Dendritic cell treated with granulocyte-macrophage colony-stimulating factor and Interleukin-4, amounts not matched to agents 40 ng/mL and 50 ng/mL, for 4 days (primary cell): ENCODE measurements around the gene NAP1L4.
"Not testable (repeated sequence)": the region's sequence is repeated elsewhere in the genome, so short reads cannot be mapped to it uniquely, and the experiment has no call there.

Experiments used
- H3K27ac Mint-ChIP-seq: one replicate; pipeline ENCODE4 v1.8.0; 2022; ENCODE audit warnings: mild to moderate bottlenecking, mixed read lengths
- H3K27me3 Mint-ChIP-seq: one replicate; pipeline ENCODE4 v1.8.0; 2022; ENCODE audit warnings: mild to moderate bottlenecking, mixed read lengths
- H3K36me3 Mint-ChIP-seq: one replicate; pipeline ENCODE4 v1.8.0; 2022; ENCODE audit warnings: low read depth, mixed read lengths
- H3K4me1 Mint-ChIP-seq: one replicate; pipeline ENCODE4 v1.8.0; 2022; ENCODE audit warnings: low read depth, mixed read lengths
- H3K4me3 Mint-ChIP-seq: one replicate; pipeline ENCODE4 v1.8.0; 2022; ENCODE audit warnings: mild to moderate bottlenecking, moderate library complexity, mixed read lengths
- H3K9me3 Mint-ChIP-seq: one replicate; pipeline ENCODE4 v1.8.0; 2022; ENCODE audit warnings: mixed read lengths
- intact Hi-C: fragments of 100-400 bp; cut with micrococcal nuclease; formaldehyde crosslinking; loops from one replicate; pipeline ENCODE4 v1.15.0; 2022

Gene NAP1L4

GRCh38 chr11:2908130-2908529, 84.0 kb downstream of the NAP1L4 start:
- no peak overlapping the region for H3K4me3 Mint-ChIP-seq
- no peak overlapping the region for H3K27ac Mint-ChIP-seq
- intact Hi-C loops, result no loop called here
- peaks cover 34% of the 10 kb centered on the region for H3K27me3 Mint-ChIP-seq
- peaks cover 32% of the 10 kb centered on the region for H3K4me1 Mint-ChIP-seq
- peaks cover 11% of the 10 kb centered on the region for H3K9me3 Mint-ChIP-seq
- peaks cover 66% of the 10 kb centered on the region for H3K36me3 Mint-ChIP-seq

- H3K4me3 Mint-ChIP-seq, intact Hi-C loops, H3K27ac Mint-ChIP-seq: not testable (repeated sequence)
- H3K36me3 Mint-ChIP-seq, result peaks cover 56% of the 10 kb centered on the region
- peaks cover 11% of the 10 kb centered on the region for H3K9me3 Mint-ChIP-seq
- peaks cover 42% of the 10 kb centered on the region for H3K4me1 Mint-ChIP-seq
- H3K27me3 Mint-ChIP-seq, result peaks cover 16% of the 10 kb centered on the region
Observed at GRCh38 chr11:2905299-2905698, 86.8 kb downstream of the NAP1L4 start.

DNA sequence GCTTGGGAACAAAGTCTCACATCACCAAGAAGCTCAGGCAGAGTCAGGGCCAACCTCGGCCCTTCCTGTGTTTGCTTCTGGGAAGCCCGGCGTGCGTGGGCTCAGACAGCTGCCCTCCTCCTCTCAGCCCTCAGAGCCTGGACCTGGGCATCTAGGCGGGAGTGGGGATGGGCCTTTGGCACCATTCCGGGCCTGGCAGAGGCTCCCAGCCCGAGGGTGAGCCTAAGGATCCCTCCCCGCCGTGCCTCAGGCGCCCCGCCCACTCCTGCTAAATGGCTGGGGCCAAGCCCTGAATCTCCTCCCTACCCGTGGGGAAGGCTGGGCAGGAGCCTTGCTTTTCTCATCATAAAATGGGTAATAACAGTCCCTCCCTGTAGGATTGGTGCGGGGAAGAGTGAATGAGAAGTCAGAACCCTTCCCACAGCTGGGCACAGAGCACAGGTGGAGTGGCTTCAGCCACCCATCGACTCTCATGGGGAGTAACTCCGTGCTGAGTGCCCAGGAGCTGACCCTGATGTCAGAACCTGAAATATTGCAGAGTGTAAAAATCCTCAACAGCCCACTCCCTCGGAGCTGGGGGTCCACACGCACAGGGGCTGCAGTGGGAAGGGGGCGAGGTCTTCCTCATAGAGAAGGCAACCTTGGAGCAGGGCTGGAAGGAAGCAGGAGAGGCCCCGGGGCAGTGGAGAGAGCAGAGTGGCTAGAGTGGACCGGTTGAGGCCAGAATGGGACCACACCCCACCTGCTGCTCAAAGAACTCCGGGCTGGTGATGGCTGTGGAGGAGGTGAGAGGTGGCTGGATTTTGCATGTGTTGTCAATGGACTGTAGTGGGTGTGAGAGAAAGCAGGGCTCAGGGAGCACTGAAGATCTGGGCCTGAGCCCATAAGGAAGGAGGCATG, 87.7 kb downstream of the NAP1L4 start:
- intact Hi-C loops, result no loop called here
- H3K27ac Mint-ChIP-seq, result no peak overlapping the region
- peaks cover 51% of the 10 kb centered on the region for H3K4me1 Mint-ChIP-seq
- peaks cover 11% of the 10 kb centered on the region for H3K9me3 Mint-ChIP-seq
- H3K4me3 Mint-ChIP-seq, result no peak overlapping the region
- H3K36me3 Mint-ChIP-seq, result peaks cover 49% of the 10 kb centered on the region
- peaks cover 14% of the 10 kb centered on the region for H3K27me3 Mint-ChIP-seq

GRCh38 chr11:2903672-2904011, 88.5 kb downstream of the NAP1L4 start:
- peaks cover 12% of the 10 kb centered on the region for H3K27me3 Mint-ChIP-seq

GRCh38 chr11:2902784-2903671, 89.1 kb downstream of the NAP1L4 start:
- Mint-ChIP-seq H3K36me3 (peaks cover 43% of the 10 kb centered on the region), H3K4me1 (peaks cover 65% of the 10 kb centered on the region), H3K4me3 (peak overlapping the region; percentile 75), H3K27me3 (peaks cover 7% of the 10 kb centered on the region), H3K27ac (peak overlapping the region; percentile 83), H3K9me3 (peaks cover 11% of the 10 kb centered on the region)
- intact Hi-C loops, result loop anchor here (1.0 to 2.0 kb wide), 2 partner anchors 26 to 30 kb away; partner anchors contain the start of gene PHLDA2

More at GRCh38 chr11:2903672-2904011, 88.5 kb downstream of the NAP1L4 start:
- peaks cover 49% of the 10 kb centered on the region for H3K36me3 Mint-ChIP-seq
- intact Hi-C loops, result loop anchor here (2.0 kb wide), 1 partner anchor 25 kb away; the partner anchor contains the start of gene PHLDA2
- H3K4me3 Mint-ChIP-seq, result peak overlapping the region; percentile 53
- H3K9me3 Mint-ChIP-seq, result peaks cover 11% of the 10 kb centered on the region
- H3K27ac Mint-ChIP-seq, result peak overlapping the region; percentile 83
- H3K4me1 Mint-ChIP-seq, result peaks cover 58% of the 10 kb centered on the region

GRCh38 chr11:2901854-2902783, 90.0 kb downstream of the NAP1L4 start:
- Mint-ChIP-seq H3K4me3 (peak overlapping the region; percentile 75), H3K4me1 (peaks cover 74% of the 10 kb centered on the region), H3K9me3 (peaks cover 11% of the 10 kb centered on the region), H3K27ac (peak overlapping the region; percentile 83), H3K27me3 (peaks cover 7% of the 10 kb centered on the region), H3K36me3 (peaks cover 35% of the 10 kb centered on the region)
- intact Hi-C loops, result loop anchor here (1.0 to 2.0 kb wide), 2 partner anchors 27 to 31 kb away; partner anchors contain the start of gene PHLDA2

GRCh38 chr11:2901196-2901796, 90.8 kb downstream of the NAP1L4 start:
- H3K4me1 Mint-ChIP-seq, result peaks cover 82% of the 10 kb centered on the region
- H3K36me3 Mint-ChIP-seq, result peaks cover 29% of the 10 kb centered on the region
- H3K9me3 Mint-ChIP-seq, result peaks cover 11% of the 10 kb centered on the region
- intact Hi-C loops, result no loop called here
- peak overlapping the region; percentile 83 for H3K27ac Mint-ChIP-seq
- H3K4me3 Mint-ChIP-seq, result peak overlapping the region; percentile 75
- peaks cover 14% of the 10 kb centered on the region for H3K27me3 Mint-ChIP-seq

DNA sequence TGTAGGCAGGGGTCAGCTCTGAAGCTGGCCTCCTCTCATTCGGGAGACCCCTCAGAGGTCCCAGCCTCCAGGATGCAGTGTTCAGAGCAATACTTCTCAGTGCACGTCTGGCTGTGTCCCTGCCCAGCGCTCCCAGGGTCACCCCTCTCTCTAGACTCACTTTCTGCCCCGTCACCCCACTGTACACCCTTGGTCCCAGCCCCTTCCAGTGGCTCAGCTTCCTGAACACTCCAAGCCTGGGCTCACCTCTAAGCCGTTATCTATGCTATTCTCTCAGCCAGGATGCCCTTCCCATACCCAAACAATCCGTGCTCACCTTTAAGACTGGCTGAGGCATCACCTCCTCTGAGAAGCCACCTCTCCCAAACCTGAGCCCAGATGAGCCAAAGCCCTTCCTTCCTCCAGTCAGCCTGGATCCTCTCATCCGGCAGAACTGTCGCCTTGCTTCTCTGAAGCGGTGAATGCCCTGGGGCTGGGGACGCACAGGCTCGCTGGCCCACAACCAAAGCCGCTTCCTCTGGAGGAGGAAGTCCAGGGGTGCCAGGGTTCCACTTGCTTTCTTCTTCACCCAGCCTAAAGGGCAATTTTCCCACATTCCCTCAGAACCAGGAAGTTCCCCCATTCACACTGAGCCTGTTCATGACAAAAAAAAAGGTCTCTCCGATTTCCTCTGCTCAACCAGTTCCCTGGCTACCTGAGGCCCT, 92.9 kb downstream of the NAP1L4 start:
- H3K4me1 Mint-ChIP-seq, result peaks cover 74% of the 10 kb centered on the region

GRCh38 chr11:2898366-2899079, 93.6 kb downstream of the NAP1L4 start:
- no peaks in the 10 kb centered on the region for H3K9me3 Mint-ChIP-seq

More for the DNA sequence above, 92.9 kb downstream of the NAP1L4 start:
- peaks cover 9% of the 10 kb centered on the region for H3K36me3 Mint-ChIP-seq
- intact Hi-C loops, result no loop called here
- peak overlapping the region; percentile 63 for H3K4me3 Mint-ChIP-seq
- H3K9me3 Mint-ChIP-seq, result no peaks in the 10 kb centered on the region
- peak overlapping the region; percentile 89 for H3K27ac Mint-ChIP-seq
- H3K27me3 Mint-ChIP-seq, result peaks cover 22% of the 10 kb centered on the region

DNA sequence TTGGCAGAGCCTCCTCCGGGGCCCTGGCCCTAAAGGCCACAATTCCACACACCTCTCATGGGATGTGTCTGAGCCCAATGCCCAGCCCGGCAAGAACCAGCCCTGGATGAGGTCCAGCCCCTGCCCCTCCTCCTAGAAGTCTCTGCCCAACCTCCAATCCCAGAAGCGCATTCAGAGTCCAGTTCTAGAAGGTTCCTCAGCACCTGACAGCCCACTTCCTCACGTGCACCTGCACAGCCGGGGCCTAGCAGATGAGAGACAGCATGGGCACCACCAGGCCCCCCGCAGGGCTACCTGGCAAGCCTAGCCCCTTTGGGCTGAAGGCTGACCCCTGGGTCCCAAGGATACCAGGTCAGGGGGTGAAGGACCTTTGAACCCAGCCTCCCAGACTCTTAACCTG, 95.1 kb downstream of the NAP1L4 start:
- intact Hi-C loops, result no loop called here
- Mint-ChIP-seq H3K9me3 (no peaks in the 10 kb centered on the region), H3K4me1 (peaks cover 69% of the 10 kb centered on the region), H3K27me3 (peaks cover 23% of the 10 kb centered on the region), H3K4me3 (no peak overlapping the region), H3K27ac (peak overlapping the region; percentile 89), H3K36me3 (no peaks in the 10 kb centered on the region)

More at GRCh38 chr11:2898366-2899079, 93.6 kb downstream of the NAP1L4 start:
- peaks cover 2% of the 10 kb centered on the region for H3K36me3 Mint-ChIP-seq
- H3K27me3 Mint-ChIP-seq, result peaks cover 23% of the 10 kb centered on the region
- intact Hi-C loops, result no loop called here
- H3K4me3 Mint-ChIP-seq, result peak overlapping the region; percentile 63
- H3K4me1 Mint-ChIP-seq, result peaks cover 67% of the 10 kb centered on the region
- H3K27ac Mint-ChIP-seq, result peak overlapping the region; percentile 89

DNA sequence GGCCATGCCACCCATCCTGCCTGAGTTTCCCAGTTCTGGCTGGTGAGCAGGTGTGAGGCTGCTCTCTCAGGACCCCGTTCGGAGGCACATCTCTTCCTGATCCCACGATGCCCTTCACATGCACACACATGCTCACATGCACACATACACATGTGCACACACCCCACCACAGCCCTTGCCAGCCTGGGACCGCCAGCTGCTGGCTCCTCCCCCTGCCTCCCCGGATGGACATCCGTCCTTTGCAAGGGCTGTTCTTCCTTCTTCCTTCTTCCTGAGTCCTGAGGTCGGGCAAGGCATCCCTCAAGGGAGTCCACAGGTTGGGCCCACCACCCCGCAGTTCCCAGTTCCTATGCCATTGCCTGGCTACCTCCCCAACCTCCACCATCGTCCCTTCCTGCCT, 96.1 kb downstream of the NAP1L4 start:
- Mint-ChIP-seq H3K9me3 (no peaks in the 10 kb centered on the region), H3K27ac (peak overlapping the region; percentile 89), H3K4me3 (no peak overlapping the region), H3K36me3 (no peaks in the 10 kb centered on the region), H3K4me1 (peaks cover 66% of the 10 kb centered on the region), H3K27me3 (peaks cover 26% of the 10 kb centered on the region)
- intact Hi-C loops, result no loop called here
